ENCODE measurements around the gene RPL21. TPM values are rescaled to one million over a fixed set of nuclear protein-coding genes. Genes with fewer than 3 reads are reported as not detected.

Gene RPL21
- total RNA-seq, 3 donors from 2014 or later (not counting 1 experiment from before 2014, with no cell fraction given): 969 to 1,229 (median 1,130) TPM

DNA sequence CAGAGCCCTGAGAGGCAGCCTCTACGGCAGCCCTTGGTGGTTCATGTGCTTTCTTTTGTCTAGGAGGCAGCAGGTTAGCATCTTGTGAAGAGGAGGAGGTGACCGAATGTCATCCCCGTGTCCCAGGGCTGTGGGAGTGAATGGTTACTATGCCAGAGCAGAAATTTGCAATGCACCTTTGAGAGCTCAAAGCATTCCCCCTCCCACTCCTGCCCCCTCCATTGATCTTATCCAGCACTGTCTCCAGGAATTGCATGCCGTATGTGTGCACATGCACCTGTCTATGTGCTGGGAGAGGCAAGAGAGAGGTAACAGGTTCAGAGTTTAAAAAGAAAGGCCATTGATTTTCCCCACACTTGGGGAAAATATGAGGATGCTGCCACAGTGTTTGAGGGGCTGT lies 29.5 kb downstream of the RPL21 start:
- Histone ChIP-seq H3K4me3 (ENCODE audit: low read length) (no peak overlapping the region), H3K36me3 (ENCODE audit: control insufficient read depth, insufficient read depth, low read length) (no peaks in the 10 kb centered on the region), H3K27me3 (ENCODE audit: control insufficient read depth, insufficient read depth, low read length) (no peaks in the 10 kb centered on the region), H3K27ac (ENCODE audit: low read length) (no peak overlapping the region), H3K4me1 (ENCODE audit: control insufficient read depth, insufficient read depth, low read length) (no peaks in the 10 kb centered on the region), H3K9me3 (ENCODE audit: control insufficient read depth, insufficient read depth, low read length) (no peaks in the 10 kb centered on the region)
- DNase-seq (no peak), ATAC-seq (no peak)
- Mint-ChIP-seq H3K4me1 (no peaks in the 10 kb centered on the region), H3K27ac (no peak overlapping the region), H3K27me3 (ENCODE audit: low read depth in 2 of 2) (peaks cover 6 to 10% of the 10 kb centered on the region in 2 donors), H3K9me3 (no peaks in the 10 kb centered on the region), H3K36me3 (no peaks in the 10 kb centered on the region), H3K4me3 (no peak overlapping the region)
- intact Hi-C loops (cut with micrococcal nuclease): loop anchor here (5.0 kb wide), 1 partner anchor 294 kb away; no protein-coding TSS in a partner anchor
- 96% methylated on average over 3 of the region's 4 CpGs for WGBS (ENCODE audit: insufficient coverage)
- TF ChIP-seq, protein P1, sequence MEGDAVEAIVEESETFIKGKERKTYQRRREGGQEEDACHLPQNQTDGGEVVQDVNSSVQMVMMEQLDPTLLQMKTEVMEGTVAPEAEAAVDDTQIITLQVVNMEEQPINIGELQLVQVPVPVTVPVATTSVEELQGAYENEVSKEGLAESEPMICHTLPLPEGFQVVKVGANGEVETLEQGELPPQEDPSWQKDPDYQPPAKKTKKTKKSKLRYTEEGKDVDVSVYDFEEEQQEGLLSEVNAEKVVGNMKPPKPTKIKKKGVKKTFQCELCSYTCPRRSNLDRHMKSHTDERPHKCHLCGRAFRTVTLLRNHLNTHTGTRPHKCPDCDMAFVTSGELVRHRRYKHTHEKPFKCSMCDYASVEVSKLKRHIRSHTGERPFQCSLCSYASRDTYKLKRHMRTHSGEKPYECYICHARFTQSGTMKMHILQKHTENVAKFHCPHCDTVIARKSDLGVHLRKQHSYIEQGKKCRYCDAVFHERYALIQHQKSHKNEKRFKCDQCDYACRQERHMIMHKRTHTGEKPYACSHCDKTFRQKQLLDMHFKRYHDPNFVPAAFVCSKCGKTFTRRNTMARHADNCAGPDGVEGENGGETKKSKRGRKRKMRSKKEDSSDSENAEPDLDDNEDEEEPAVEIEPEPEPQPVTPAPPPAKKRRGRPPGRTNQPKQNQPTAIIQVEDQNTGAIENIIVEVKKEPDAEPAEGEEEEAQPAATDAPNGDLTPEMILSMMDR (IDR thresholded peaks at IDR 0.05): no peak

DNA sequence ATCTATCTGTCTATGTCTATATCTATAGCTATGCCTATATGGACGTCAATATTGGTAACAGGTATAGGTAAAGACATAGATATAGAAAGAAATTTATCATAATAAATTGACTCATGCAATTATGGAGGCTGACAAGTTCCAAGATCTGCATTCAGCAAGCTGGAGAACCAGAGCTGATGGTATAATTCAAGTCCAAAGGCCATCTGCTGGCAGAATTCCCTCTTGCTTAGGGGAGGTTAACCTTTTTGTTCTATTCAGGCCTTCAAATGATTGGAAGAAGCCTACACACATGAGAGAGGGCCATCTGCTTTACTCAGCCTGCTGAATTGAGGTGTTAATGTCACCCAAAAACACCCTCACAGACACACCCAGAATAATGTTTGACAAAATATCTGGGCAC lies 30.1 kb downstream of the RPL21 start:
- H3K9me3 ChIP-seq (ENCODE audit: control insufficient read depth, insufficient read depth, low read length): no peaks in the 10 kb centered on the region
- no peak for ATAC-seq
- intact Hi-C loops (cut with micrococcal nuclease): loop anchor here (5.0 kb wide), 1 partner anchor 294 kb away; no protein-coding TSS in a partner anchor

DNA sequence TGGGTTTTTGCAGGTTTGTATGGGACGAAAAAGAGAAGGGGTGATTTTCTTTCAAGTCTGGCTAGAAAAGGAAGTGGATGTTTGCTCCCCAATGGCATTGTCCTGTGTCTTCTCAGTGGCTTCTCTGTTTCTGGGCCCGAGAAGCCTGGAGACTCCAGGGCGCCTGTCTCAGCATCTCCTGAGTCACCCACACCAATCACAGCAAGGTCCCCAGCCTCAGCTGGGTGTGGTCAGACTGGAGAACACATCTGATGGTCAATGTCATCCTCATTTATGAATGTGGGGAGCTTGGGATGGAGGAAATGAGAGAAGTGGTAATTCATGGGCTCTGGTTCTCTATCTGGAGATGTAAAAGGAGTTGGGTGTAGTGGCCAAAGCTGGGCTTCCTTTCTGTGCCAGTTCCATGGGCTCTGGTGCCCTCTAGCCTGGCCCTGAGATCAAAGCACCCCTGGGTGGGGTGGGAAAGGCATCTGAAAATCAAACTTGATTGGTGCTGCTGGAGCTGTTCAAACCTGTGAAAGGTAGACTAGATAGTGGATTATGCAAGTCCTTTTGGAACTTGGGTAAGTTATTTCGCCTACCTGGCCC lies 32.6 kb downstream of the RPL21 start:
- H3K9me3 ChIP-seq (ENCODE audit: control insufficient read depth, insufficient read depth, low read length): no peaks in the 10 kb centered on the region
- H3K4me3 ChIP-seq (ENCODE audit: low read length): no peak overlapping the region
- no peaks in the 10 kb centered on the region for H3K4me1 ChIP-seq (ENCODE audit: control insufficient read depth, insufficient read depth, low read length)
- no peak overlapping the region for H3K27ac ChIP-seq (ENCODE audit: low read length)
- 93% methylated on average over 4 of the region's 4 CpGs for WGBS (ENCODE audit: insufficient coverage)
- ATAC-seq: peak; percentile 47 to 59 (median 52)
- DNase-seq: peak in 1 of 2 donors; percentile 26
- Mint-ChIP-seq H3K4me3 (no peak overlapping the region), H3K36me3 (no peaks in the 10 kb centered on the region), H3K9me3 (no peaks in the 10 kb centered on the region), H3K4me1 (no peaks in the 10 kb centered on the region), H3K27ac (no peak overlapping the region), H3K27me3 (ENCODE audit: low read depth in 2 of 2) (peaks cover 6 to 9% of the 10 kb centered on the region in 2 donors)
- intact Hi-C loops (cut with micrococcal nuclease): loop anchor here (5.0 kb wide), 1 partner anchor 297 kb away; no protein-coding TSS in a partner anchor
- TF ChIP-seq, protein P1 (IDR thresholded peaks at IDR 0.05): no peak
- H3K36me3 ChIP-seq (ENCODE audit: control insufficient read depth, insufficient read depth, low read length): no peaks in the 10 kb centered on the region
- no peaks in the 10 kb centered on the region for H3K27me3 ChIP-seq (ENCODE audit: control insufficient read depth, insufficient read depth, low read length)

More for the DNA sequence above, 30.1 kb downstream of the RPL21 start:
- Mint-ChIP-seq H3K27ac (no peak overlapping the region), H3K4me1 (no peaks in the 10 kb centered on the region), H3K9me3 (no peaks in the 10 kb centered on the region), H3K27me3 (ENCODE audit: low read depth in 2 of 2) (peaks cover 6 to 9% of the 10 kb centered on the region in 2 donors), H3K4me3 (no peak overlapping the region), H3K36me3 (no peaks in the 10 kb centered on the region)
- no peak for DNase-seq
- no CpG with 5 or more reads among the region's 1 CpG for WGBS (ENCODE audit: insufficient coverage)
- no peak overlapping the region for H3K4me3 ChIP-seq (ENCODE audit: low read length)
- H3K27ac ChIP-seq (ENCODE audit: low read length): no peak overlapping the region
- H3K36me3 ChIP-seq (ENCODE audit: control insufficient read depth, insufficient read depth, low read length): no peaks in the 10 kb centered on the region
- H3K4me1 ChIP-seq (ENCODE audit: control insufficient read depth, insufficient read depth, low read length): no peaks in the 10 kb centered on the region
- TF ChIP-seq, protein P1 (IDR thresholded peaks at IDR 0.05): no peak
- H3K27me3 ChIP-seq (ENCODE audit: control insufficient read depth, insufficient read depth, low read length): no peaks in the 10 kb centered on the region

DNA sequence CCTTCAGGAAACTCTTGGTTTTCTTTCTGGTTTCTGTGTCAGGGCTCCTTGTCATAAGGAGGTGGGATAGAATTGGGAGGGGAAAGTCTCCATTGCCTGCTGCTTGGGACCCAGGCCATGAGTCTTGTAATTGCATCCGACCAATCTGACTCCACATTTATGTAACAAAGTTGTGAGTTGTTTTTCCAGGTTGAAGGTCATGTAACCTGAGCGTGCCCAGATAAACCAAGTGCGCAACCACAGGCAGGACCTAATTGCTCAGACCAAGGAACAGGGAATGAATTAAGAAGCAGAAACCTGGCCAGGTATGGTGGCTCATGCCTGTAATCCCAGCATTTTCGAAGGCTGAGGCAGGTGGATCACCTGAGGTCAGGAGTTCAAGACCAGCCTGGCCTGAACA lies 37.0 kb downstream of the RPL21 start:
- no peaks in the 10 kb centered on the region for H3K36me3 Mint-ChIP-seq
- H3K4me1 ChIP-seq (ENCODE audit: control insufficient read depth, insufficient read depth, low read length): no peaks in the 10 kb centered on the region
- H3K27ac ChIP-seq (ENCODE audit: low read length): no peak overlapping the region
- no peak for DNase-seq
- H3K27ac Mint-ChIP-seq: no peak overlapping the region
- ATAC-seq: no peak
- no peak overlapping the region for H3K4me3 ChIP-seq (ENCODE audit: low read length)
- H3K36me3 ChIP-seq (ENCODE audit: control insufficient read depth, insufficient read depth, low read length): no peaks in the 10 kb centered on the region
- 88% methylated on average over 4 of the region's 4 CpGs for WGBS (ENCODE audit: insufficient coverage)
- H3K9me3 ChIP-seq (ENCODE audit: control insufficient read depth, insufficient read depth, low read length): no peaks in the 10 kb centered on the region
- TF ChIP-seq, protein P1 (IDR thresholded peaks at IDR 0.05): no peak
- H3K4me3 Mint-ChIP-seq: no peak overlapping the region
- intact Hi-C loops (cut with micrococcal nuclease): no loop called here
- H3K27me3 Mint-ChIP-seq (ENCODE audit: low read depth in 2 of 2): peaks cover 10 to 16% of the 10 kb centered on the region in 2 donors
- H3K27me3 ChIP-seq (ENCODE audit: control insufficient read depth, insufficient read depth, low read length): no peaks in the 10 kb centered on the region
- no peaks in the 10 kb centered on the region for H3K9me3 Mint-ChIP-seq
- no peaks in the 10 kb centered on the region for H3K4me1 Mint-ChIP-seq

Measured in natural killer cell (primary cell).